GM15510 (cell line): ENCODE results near the gene NSA2.

ENCODE experiments used
- POLR2A ChIP-seq: IDR thresholded peaks from 3 replicates; pipeline ENCODE4 v1.6.1; 2011; ENCODE audit warnings: borderline replicate concordance; ENCODE audit not compliant: insufficient read length; ENCODE audit errors: extremely low read depth

NSA2 gene

GRCh38 chr5:74801197-74801596 lies 34.1 kb downstream of the NSA2 start:
- no peak for TF ChIP-seq POLR2A

GRCh38 chr5:74801941-74802340 lies 34.9 kb downstream of the NSA2 start:
- no peak for TF ChIP-seq POLR2A

GRCh38 chr5:74810915-74811314 lies 43.9 kb downstream of the NSA2 start:
- no peak for TF ChIP-seq POLR2A

- TF ChIP-seq POLR2A = no peak
Measured at GRCh38 chr5:74816875-74817274, 49.8 kb downstream of the NSA2 start.

GRCh38 chr5:74822288-74822687 lies 55.2 kb downstream of the NSA2 start:
- TF ChIP-seq POLR2A = no peak

GRCh38 chr5:74829413-74829812 lies 62.4 kb downstream of the NSA2 start:
- TF ChIP-seq POLR2A = no peak
